Mesendoderm (in vitro differentiated cells): Measurements from ENCODE around the gene AKAP13.

Source experiments
- DNase-seq: peaks from one replicate; pipeline ENCODE4 v3.0.0; 2013
- H2AK5ac ChIP-seq: 2 replicates; pipeline ENCODE4 v1.6.1; 2013; ENCODE audit warnings: low read length, inconsistent platforms
- H2BK120ac ChIP-seq: 2 replicates; pipeline ENCODE4 v1.6.1; 2013; ENCODE audit warnings: low read depth, mild to moderate bottlenecking, low read length, moderate library complexity, mixed read lengths
- H2BK15ac ChIP-seq: replicated peaks from 2 replicates; pipeline ENCODE4 v1.6.1; 2013; ENCODE audit warnings: low read depth, mild to moderate bottlenecking, moderate library complexity
- H2BK5ac ChIP-seq: 2 replicates; pipeline ENCODE4 v1.6.1; 2013; ENCODE audit warnings: low read length, inconsistent platforms
- H3K18ac ChIP-seq: 2 replicates; pipeline ENCODE4 v1.6.1; 2013; ENCODE audit warnings: mild to moderate bottlenecking, low read length, mixed read lengths
- H3K23ac ChIP-seq: one replicate; pipeline ENCODE4 v1.6.1; 2013; ENCODE audit warnings: low read length
- H3K27ac ChIP-seq: 2 replicates; pipeline ENCODE4 v1.5.1; 2013; ENCODE audit warnings: low read depth, mild to moderate bottlenecking, inconsistent platforms, low read length, moderate library complexity
- H3K27me3 ChIP-seq: 2 replicates; pipeline ENCODE4 v1.6.1; 2013; ENCODE audit warnings: low read length, control low read depth, mild to moderate bottlenecking, inconsistent platforms; ENCODE audit not compliant: insufficient read depth, poor library complexity
- H3K36me3 ChIP-seq: 2 replicates; pipeline ENCODE4 v1.6.1; 2013; ENCODE audit warnings: low read length, inconsistent platforms; ENCODE audit not compliant: control insufficient read depth, insufficient read depth
- H3K4ac ChIP-seq: one replicate; pipeline ENCODE4 v1.6.1; 2013; ENCODE audit warnings: low read depth, mild to moderate bottlenecking, low read length, moderate library complexity
- H3K4me1 ChIP-seq: 2 replicates; pipeline ENCODE4 v1.6.1; 2013; ENCODE audit warnings: low read depth, low read length, inconsistent platforms; ENCODE audit not compliant: control insufficient read depth
- H3K4me2 ChIP-seq: 2 replicates; pipeline ENCODE4 v1.6.1; 2013; ENCODE audit warnings: low read length
- H3K4me3 ChIP-seq: 2 replicates; pipeline ENCODE4 v1.5.1; 2013; ENCODE audit warnings: mild to moderate bottlenecking, low read length
- H3K56ac ChIP-seq: one replicate; pipeline ENCODE4 v1.6.1; 2013; ENCODE audit warnings: low read length
- H3K79me1 ChIP-seq: 2 replicates; pipeline ENCODE4 v1.6.1; 2013; ENCODE audit warnings: low read length, inconsistent platforms
- H3K79me2 ChIP-seq: 2 replicates; pipeline ENCODE4 v1.6.1; 2013; ENCODE audit warnings: mild to moderate bottlenecking, low read length; ENCODE audit not compliant: control insufficient read depth, insufficient read depth
- H3K9ac ChIP-seq: 2 replicates; pipeline ENCODE4 v1.6.1; 2013; ENCODE audit warnings: low read length, inconsistent platforms
- H4K5ac ChIP-seq: one replicate; pipeline ENCODE4 v1.6.1; 2013; ENCODE audit warnings: low read length
- H4K8ac ChIP-seq: one replicate; pipeline ENCODE4 v1.6.1; 2013; ENCODE audit warnings: low read depth, mild to moderate bottlenecking, control low read depth, low read length, moderate library complexity
- WGBS: extraction: QIAGEN DNeasy Blood & Tissue Kit; methylation state at CpG from one replicate; pipeline ENCODE4 v1.1.7; 2013; ENCODE audit warnings: low lambda C conversion rate, missing lambda C conversion rate; ENCODE audit not compliant: insufficient coverage; ENCODE audit errors: extremely low coverage; 5-methylcytosine and 5-hydroxymethylcytosine counted together

The AKAP13 gene

DNA sequence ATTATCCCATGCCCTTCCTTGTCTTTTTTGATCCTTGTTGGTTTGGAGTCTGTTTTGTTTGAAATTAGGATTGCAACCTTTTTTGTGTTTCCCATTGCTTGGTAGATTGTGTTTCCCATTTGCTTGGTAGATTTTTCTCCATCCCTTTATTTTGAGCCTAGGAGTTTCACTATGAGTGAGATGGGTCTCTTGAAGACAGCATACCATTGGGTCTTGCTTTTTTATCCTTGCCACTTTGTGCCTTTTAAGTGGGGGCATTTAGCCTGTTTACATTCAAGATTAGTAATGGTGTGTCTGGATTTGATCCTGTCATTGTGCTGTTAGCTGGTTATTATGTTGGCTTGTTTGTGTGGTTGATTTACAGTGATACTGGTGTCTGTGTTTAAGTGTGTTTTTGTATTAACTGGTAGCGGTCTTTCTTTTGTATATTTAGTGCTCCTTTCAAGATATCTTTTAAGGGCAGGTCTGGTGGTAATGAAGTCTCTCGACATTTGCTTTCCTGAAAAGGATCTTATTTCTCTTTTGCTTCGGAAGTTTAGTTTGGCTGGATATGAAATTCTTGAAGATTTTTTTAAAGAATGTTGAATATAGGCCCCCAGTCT is 70.8 kb downstream of the AKAP13 start:
- Histone ChIP-seq H3K18ac (no peak overlapping the region), H3K79me2 (peaks cover 74% of the 10 kb centered on the region), H3K79me1 (peaks cover 25% of the 10 kb centered on the region), H4K5ac (no peak overlapping the region), H3K4ac (no peak overlapping the region), H4K8ac (no peak overlapping the region), H3K4me3 (no peak overlapping the region), H2BK5ac (no peak overlapping the region), H3K4me2 (no peak overlapping the region), H3K27me3 (no peaks in the 10 kb centered on the region), H3K36me3 (no peaks in the 10 kb centered on the region), H2BK15ac (no peak overlapping the region), H3K23ac (no peak overlapping the region), H3K56ac (no peak overlapping the region), H2BK120ac (no peak overlapping the region), H3K4me1 (peaks cover 5% of the 10 kb centered on the region), H3K27ac (no peak overlapping the region), H2AK5ac (no peak overlapping the region), H3K9ac (no peak overlapping the region)
- no peak for DNase-seq
- WGBS: no CpG with 5 or more reads among the region's 3 CpGs

DNA sequence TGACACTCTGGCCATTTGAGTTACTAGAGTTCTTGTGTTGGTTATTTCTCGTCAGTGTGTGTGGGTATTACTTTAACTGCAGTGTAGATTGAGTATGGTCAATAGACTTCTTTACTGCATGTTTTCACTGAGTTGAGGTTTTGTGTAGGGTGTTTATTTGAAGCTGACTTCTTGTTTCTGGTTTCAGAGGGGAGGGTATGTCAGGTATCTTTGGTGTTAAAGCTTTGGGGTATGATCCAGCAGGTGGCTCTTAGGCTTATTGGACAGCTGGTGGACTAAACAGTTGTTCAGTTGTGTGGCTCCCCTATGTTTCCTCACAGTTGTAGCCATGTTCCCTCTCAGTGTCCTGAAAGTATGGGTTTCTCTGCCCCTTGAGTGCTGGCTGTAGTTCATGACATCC is 72.0 kb downstream of the AKAP13 start:
- no peak for DNase-seq
- Histone ChIP-seq H2BK120ac (no peak overlapping the region), H3K4ac (no peak overlapping the region), H3K4me3 (no peak overlapping the region), H2AK5ac (no peak overlapping the region), H3K4me1 (peaks cover 5% of the 10 kb centered on the region), H4K5ac (no peak overlapping the region), H3K79me1 (peaks cover 24% of the 10 kb centered on the region), H3K27ac (no peak overlapping the region), H3K36me3 (no peaks in the 10 kb centered on the region), H3K79me2 (peaks cover 74% of the 10 kb centered on the region), H3K56ac (no peak overlapping the region), H4K8ac (no peak overlapping the region), H3K9ac (no peak overlapping the region), H3K23ac (no peak overlapping the region), H3K4me2 (no peak overlapping the region), H3K18ac (no peak overlapping the region), H2BK5ac (no peak overlapping the region), H3K27me3 (no peaks in the 10 kb centered on the region), H2BK15ac (no peak overlapping the region)
- no CpG with 5 or more reads among the region's 1 CpG for WGBS

DNA sequence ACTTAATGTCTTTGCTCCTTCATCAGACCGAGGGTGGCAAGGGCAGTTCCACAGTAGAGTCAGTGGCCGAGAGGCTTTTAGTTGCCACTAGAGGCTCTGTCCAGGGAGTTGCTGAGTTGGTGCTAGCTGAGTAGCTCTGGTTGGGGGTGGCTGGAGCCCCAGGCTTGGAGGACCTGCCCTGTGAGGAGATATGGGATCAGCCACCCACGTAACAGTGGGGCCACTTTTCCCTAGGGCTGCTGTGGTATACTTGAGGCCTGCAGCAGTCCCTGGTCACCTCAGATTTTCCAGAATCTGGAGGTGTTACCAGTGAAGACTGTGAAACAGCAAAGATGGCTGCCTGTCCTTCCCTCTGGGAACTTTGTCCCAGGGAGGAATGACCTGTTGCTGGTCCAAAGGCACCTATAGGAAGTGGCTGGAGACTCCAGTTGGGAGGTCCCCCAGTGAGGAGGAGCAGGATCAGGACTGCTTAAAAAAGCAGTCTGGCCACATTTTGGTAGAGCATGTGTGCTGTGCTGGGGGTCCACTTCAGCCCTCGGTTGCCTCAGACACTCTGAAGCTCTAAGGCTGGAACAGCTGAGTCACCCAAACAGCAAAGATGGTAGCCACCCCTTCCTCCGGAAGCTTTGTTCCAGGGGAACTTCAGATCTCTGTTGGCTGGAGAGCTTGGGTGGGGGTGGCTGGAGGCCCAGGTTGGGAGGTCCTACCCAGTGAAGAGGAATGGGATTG is 72.9 kb downstream of the AKAP13 start:
- H3K36me3 ChIP-seq: no peaks in the 10 kb centered on the region
- H2BK5ac ChIP-seq: no peak overlapping the region
- peaks cover 24% of the 10 kb centered on the region for H3K79me1 ChIP-seq
- no peak overlapping the region for H3K4ac ChIP-seq
- no peak for DNase-seq
- no peak overlapping the region for H2BK15ac ChIP-seq
- H4K5ac ChIP-seq: no peak overlapping the region
- H3K18ac ChIP-seq: no peak overlapping the region
- H3K79me2 ChIP-seq: peaks cover 68% of the 10 kb centered on the region
- no peak overlapping the region for H3K27ac ChIP-seq
- H2BK120ac ChIP-seq: no peak overlapping the region
- no peak overlapping the region for H3K4me2 ChIP-seq
- H3K4me3 ChIP-seq: no peak overlapping the region
- H3K9ac ChIP-seq: no peak overlapping the region
- H3K56ac ChIP-seq: no peak overlapping the region
- peaks cover 5% of the 10 kb centered on the region for H3K4me1 ChIP-seq
- no CpG with 5 or more reads among the region's 5 CpGs for WGBS
- H4K8ac ChIP-seq: no peak overlapping the region
- H3K23ac ChIP-seq: peak overlapping the region; percentile 56
- no peak overlapping the region for H2AK5ac ChIP-seq
- H3K27me3 ChIP-seq: no peaks in the 10 kb centered on the region

DNA sequence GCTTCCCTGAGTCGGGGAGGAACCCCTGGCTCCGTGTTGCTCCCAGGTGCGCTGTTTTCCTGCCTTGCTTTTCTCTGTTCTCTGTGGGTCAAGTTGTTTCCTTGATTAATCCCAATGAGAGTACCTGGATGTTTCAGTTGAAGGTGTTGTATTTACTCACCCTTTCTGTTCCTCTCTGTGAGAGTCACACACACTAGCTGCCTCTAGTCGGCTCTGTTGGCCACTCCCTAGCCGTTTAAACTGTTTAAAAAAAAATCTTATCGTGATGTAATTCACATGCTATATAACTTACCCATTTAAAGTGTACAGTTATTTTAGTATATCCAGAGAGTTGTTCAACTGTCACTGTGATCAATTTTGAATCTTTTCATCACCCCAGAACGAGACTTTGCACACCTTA is 74.0 kb downstream of the AKAP13 start:
- H3K79me1 ChIP-seq: peaks cover 24% of the 10 kb centered on the region
- no peaks in the 10 kb centered on the region for H3K36me3 ChIP-seq
- H3K4me3 ChIP-seq: no peak overlapping the region
- H3K4me2 ChIP-seq: no peak overlapping the region
- H2BK15ac ChIP-seq: no peak overlapping the region
- H3K4ac ChIP-seq: no peak overlapping the region
- peaks cover 63% of the 10 kb centered on the region for H3K79me2 ChIP-seq
- H3K18ac ChIP-seq: no peak overlapping the region
- no peak overlapping the region for H3K23ac ChIP-seq
- no peaks in the 10 kb centered on the region for H3K27me3 ChIP-seq
- H3K4me1 ChIP-seq: peaks cover 5% of the 10 kb centered on the region
- WGBS: no CpG with 5 or more reads among the region's 7 CpGs
- no peak overlapping the region for H2BK5ac ChIP-seq
- DNase-seq: no peak
- no peak overlapping the region for H2AK5ac ChIP-seq
- H4K8ac ChIP-seq: no peak overlapping the region
- H2BK120ac ChIP-seq: no peak overlapping the region
- no peak overlapping the region for H4K5ac ChIP-seq
- H3K27ac ChIP-seq: no peak overlapping the region
- H3K9ac ChIP-seq: no peak overlapping the region
- no peak overlapping the region for H3K56ac ChIP-seq

DNA sequence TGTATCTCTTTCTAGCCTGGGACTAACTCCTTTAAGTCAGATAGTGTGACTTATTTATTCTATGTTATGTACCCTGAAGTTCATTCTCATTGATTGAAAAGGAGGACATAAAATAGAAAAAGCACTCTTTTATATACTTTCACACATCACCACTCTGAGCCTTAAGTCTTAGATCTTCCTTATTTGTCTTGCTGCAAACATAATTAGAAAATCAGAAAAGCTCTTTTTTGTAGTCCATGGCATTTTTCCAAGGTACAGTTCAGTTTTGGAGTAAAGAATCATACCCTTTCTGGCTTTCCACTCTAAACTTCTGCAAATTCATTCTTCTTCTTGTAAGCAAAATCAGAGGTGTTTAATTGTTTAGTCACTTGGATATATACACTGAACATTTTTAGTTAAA is 75.5 kb downstream of the AKAP13 start:
- no peak for DNase-seq
- Histone ChIP-seq H3K9ac (no peak overlapping the region), H3K36me3 (no peaks in the 10 kb centered on the region), H3K79me2 (peaks cover 59% of the 10 kb centered on the region), H2AK5ac (no peak overlapping the region), H3K27ac (no peak overlapping the region), H4K8ac (no peak overlapping the region), H3K4me3 (no peak overlapping the region), H2BK5ac (no peak overlapping the region), H4K5ac (no peak overlapping the region), H3K27me3 (no peaks in the 10 kb centered on the region), H3K18ac (no peak overlapping the region), H3K79me1 (peaks cover 23% of the 10 kb centered on the region), H3K4ac (no peak overlapping the region), H3K4me2 (no peak overlapping the region), H3K4me1 (peaks cover 5% of the 10 kb centered on the region), H2BK120ac (no peak overlapping the region), H3K56ac (no peak overlapping the region), H3K23ac (no peak overlapping the region), H2BK15ac (no peak overlapping the region)

DNA sequence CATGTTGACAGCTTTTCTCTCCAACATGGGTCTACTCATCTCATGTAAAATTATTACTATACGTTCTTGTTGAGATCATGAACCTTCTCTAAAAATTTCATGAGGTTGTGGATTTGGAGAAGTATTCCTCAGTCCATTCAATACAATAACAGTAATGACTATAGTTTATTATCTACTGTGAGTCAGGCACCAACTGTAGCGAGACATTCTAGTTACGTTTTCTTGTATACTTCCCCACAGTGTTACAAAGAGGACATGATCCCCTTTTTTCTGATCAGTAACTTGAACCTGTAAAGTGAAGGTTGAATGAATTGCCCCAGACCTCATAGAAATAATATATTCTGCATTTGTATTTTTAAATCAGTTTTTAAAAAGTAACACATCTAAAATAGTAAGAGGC is 76.4 kb downstream of the AKAP13 start:
- no CpG with 5 or more reads among the region's 3 CpGs for WGBS
- no peak overlapping the region for H2BK5ac ChIP-seq

More for the DNA sequence above, 76.4 kb downstream of the AKAP13 start:
- no peak overlapping the region for H2BK120ac ChIP-seq
- H3K4me1 ChIP-seq: peaks cover 5% of the 10 kb centered on the region
- H4K5ac ChIP-seq: no peak overlapping the region
- H2AK5ac ChIP-seq: no peak overlapping the region
- no peak overlapping the region for H3K4me2 ChIP-seq
- no peak overlapping the region for H4K8ac ChIP-seq
- DNase-seq: no peak
- H3K18ac ChIP-seq: no peak overlapping the region
- no peak overlapping the region for H3K4me3 ChIP-seq
- no peaks in the 10 kb centered on the region for H3K27me3 ChIP-seq
- H3K4ac ChIP-seq: no peak overlapping the region
- H3K56ac ChIP-seq: no peak overlapping the region
- no peak overlapping the region for H2BK15ac ChIP-seq
- H3K27ac ChIP-seq: no peak overlapping the region
- H3K9ac ChIP-seq: no peak overlapping the region
- no peak overlapping the region for H3K23ac ChIP-seq
- H3K79me1 ChIP-seq: peaks cover 22% of the 10 kb centered on the region
- peaks cover 50% of the 10 kb centered on the region for H3K79me2 ChIP-seq
- H3K36me3 ChIP-seq: no peaks in the 10 kb centered on the region
